ENCODE measurements around the gene NCS1.

The NCS1 gene

GRCh38 chr9:130201399-130201873 is 29.2 kb downstream of the NCS1 start:
- no peaks in the 10 kb centered on the region for H3K9me3 Mint-ChIP-seq
- H3K27ac Mint-ChIP-seq, result no peak overlapping the region
- H3K36me3 Mint-ChIP-seq (ENCODE audit: low read depth), result peaks cover 1% of the 10 kb centered on the region
- DNase-seq (no peak), ATAC-seq (no peak)
- H3K27me3 Mint-ChIP-seq, result no peaks in the 10 kb centered on the region
- H3K4me3 Mint-ChIP-seq, result no peak overlapping the region
- H3K4me1 Mint-ChIP-seq, result no peaks in the 10 kb centered on the region

GRCh38 chr9:130201974-130202373 is 29.8 kb downstream of the NCS1 start:
- no peaks in the 10 kb centered on the region for H3K27me3 Mint-ChIP-seq
- peaks cover 1% of the 10 kb centered on the region for H3K36me3 Mint-ChIP-seq (ENCODE audit: low read depth)
- no peak overlapping the region for H3K27ac Mint-ChIP-seq
- H3K4me3 Mint-ChIP-seq, result no peak overlapping the region
- no peak for ATAC-seq
- DNase-seq, result no peak
- H3K4me1 Mint-ChIP-seq, result no peaks in the 10 kb centered on the region
- no peaks in the 10 kb centered on the region for H3K9me3 Mint-ChIP-seq

- Mint-ChIP-seq H3K36me3 (ENCODE audit: low read depth) (peaks cover 1% of the 10 kb centered on the region), H3K27me3 (peaks cover 3% of the 10 kb centered on the region), H3K4me1 (no peaks in the 10 kb centered on the region), H3K27ac (no peak overlapping the region), H3K4me3 (no peak overlapping the region), H3K9me3 (no peaks in the 10 kb centered on the region)
- DNase-seq (no peak), ATAC-seq (no peak)
Observed at GRCh38 chr9:130204341-130204740, 32.1 kb downstream of the NCS1 start.

- H3K36me3 Mint-ChIP-seq (ENCODE audit: low read depth), result peaks cover 1% of the 10 kb centered on the region
- H3K27ac Mint-ChIP-seq, result no peak overlapping the region
- ATAC-seq, result no peak
- peaks cover 4% of the 10 kb centered on the region for H3K27me3 Mint-ChIP-seq
- H3K4me1 Mint-ChIP-seq, result no peaks in the 10 kb centered on the region
- DNase-seq, result no peak
- no peaks in the 10 kb centered on the region for H3K9me3 Mint-ChIP-seq
- no peak overlapping the region for H3K4me3 Mint-ChIP-seq
Observed at GRCh38 chr9:130204959-130205358, 32.8 kb downstream of the NCS1 start.

- H3K4me3 Mint-ChIP-seq, result no peak overlapping the region
- H3K9me3 Mint-ChIP-seq, result no peaks in the 10 kb centered on the region
- ATAC-seq (no peak), DNase-seq (no peak)
- H3K4me1 Mint-ChIP-seq, result no peaks in the 10 kb centered on the region
- H3K27me3 Mint-ChIP-seq, result peaks cover 4% of the 10 kb centered on the region
- no peak overlapping the region for H3K27ac Mint-ChIP-seq
- peaks cover 1% of the 10 kb centered on the region for H3K36me3 Mint-ChIP-seq (ENCODE audit: low read depth)
Observed at GRCh38 chr9:130205912-130206311, 33.7 kb downstream of the NCS1 start.

- Mint-ChIP-seq H3K4me1 (no peaks in the 10 kb centered on the region), H3K4me3 (no peak overlapping the region), H3K36me3 (ENCODE audit: low read depth) (peaks cover 1% of the 10 kb centered on the region), H3K27me3 (peaks cover 4% of the 10 kb centered on the region), H3K27ac (no peak overlapping the region), H3K9me3 (no peaks in the 10 kb centered on the region)
- ATAC-seq (no peak), DNase-seq (no peak)
Observed at GRCh38 chr9:130206579-130206978, 34.4 kb downstream of the NCS1 start.

- Mint-ChIP-seq H3K4me1 (no peaks in the 10 kb centered on the region), H3K4me3 (no peak overlapping the region), H3K27me3 (peaks cover 4% of the 10 kb centered on the region), H3K36me3 (ENCODE audit: low read depth) (no peaks in the 10 kb centered on the region), H3K27ac (no peak overlapping the region), H3K9me3 (no peaks in the 10 kb centered on the region)
- no peak for ATAC-seq
- no peak for DNase-seq
Observed at GRCh38 chr9:130207241-130207992, 35.2 kb downstream of the NCS1 start.

GRCh38 chr9:130208600-130209347 is 36.6 kb downstream of the NCS1 start:
- H3K4me1 Mint-ChIP-seq, result no peaks in the 10 kb centered on the region
- no peak overlapping the region for H3K27ac Mint-ChIP-seq
- H3K9me3 Mint-ChIP-seq, result no peaks in the 10 kb centered on the region
- DNase-seq (no peak), ATAC-seq (no peak)
- no peak overlapping the region for H3K4me3 Mint-ChIP-seq
- H3K27me3 Mint-ChIP-seq, result peaks cover 4% of the 10 kb centered on the region
- H3K36me3 Mint-ChIP-seq (ENCODE audit: low read depth), result no peaks in the 10 kb centered on the region

- no peak overlapping the region for H3K27ac Mint-ChIP-seq
- no peak overlapping the region for H3K4me3 Mint-ChIP-seq
- ATAC-seq, result no peak
- H3K9me3 Mint-ChIP-seq, result no peaks in the 10 kb centered on the region
- peaks cover 4% of the 10 kb centered on the region for H3K27me3 Mint-ChIP-seq
- no peaks in the 10 kb centered on the region for H3K36me3 Mint-ChIP-seq (ENCODE audit: low read depth)
- no peaks in the 10 kb centered on the region for H3K4me1 Mint-ChIP-seq
- no peak for DNase-seq
Observed at GRCh38 chr9:130209422-130209821, 37.2 kb downstream of the NCS1 start.

GRCh38 chr9:130211548-130212226 is 39.5 kb downstream of the NCS1 start:
- no peak overlapping the region for H3K4me3 Mint-ChIP-seq
- no peak for DNase-seq
- no peaks in the 10 kb centered on the region for H3K36me3 Mint-ChIP-seq (ENCODE audit: low read depth)
- H3K27ac Mint-ChIP-seq, result no peak overlapping the region
- H3K4me1 Mint-ChIP-seq, result peaks cover 3% of the 10 kb centered on the region
- peaks cover 4% of the 10 kb centered on the region for H3K27me3 Mint-ChIP-seq
- H3K9me3 Mint-ChIP-seq, result no peaks in the 10 kb centered on the region
- ATAC-seq, result no peak

- Mint-ChIP-seq H3K27ac (no peak overlapping the region), H3K36me3 (ENCODE audit: low read depth) (no peaks in the 10 kb centered on the region), H3K9me3 (no peaks in the 10 kb centered on the region), H3K4me3 (no peak overlapping the region), H3K27me3 (peaks cover 4% of the 10 kb centered on the region), H3K4me1 (peaks cover 3% of the 10 kb centered on the region)
- no peak for DNase-seq
- no peak for ATAC-seq
Observed at GRCh38 chr9:130212543-130213297, 40.5 kb downstream of the NCS1 start.

GRCh38 chr9:130213911-130214761 is 41.9 kb downstream of the NCS1 start:
- Mint-ChIP-seq H3K4me1 (peaks cover 3% of the 10 kb centered on the region), H3K36me3 (ENCODE audit: low read depth) (no peaks in the 10 kb centered on the region), H3K4me3 (no peak overlapping the region), H3K27me3 (peaks cover 3% of the 10 kb centered on the region), H3K9me3 (no peaks in the 10 kb centered on the region), H3K27ac (no peak overlapping the region)
- ATAC-seq (no peak), DNase-seq (no peak)

GRCh38 chr9:130214776-130215340 is 42.7 kb downstream of the NCS1 start:
- H3K9me3 Mint-ChIP-seq, result no peaks in the 10 kb centered on the region
- no peak overlapping the region for H3K4me3 Mint-ChIP-seq
- peaks cover 3% of the 10 kb centered on the region for H3K4me1 Mint-ChIP-seq
- H3K27ac Mint-ChIP-seq, result no peak overlapping the region
- ATAC-seq (peak; percentile 24), DNase-seq (no peak)
- H3K36me3 Mint-ChIP-seq (ENCODE audit: low read depth), result no peaks in the 10 kb centered on the region
- no peaks in the 10 kb centered on the region for H3K27me3 Mint-ChIP-seq
